PC-3 (cell line): Measurements from ENCODE around the gene RSL1D1.

Source experiments
- CTCF ChIP-seq: fragments of 300-600 bp; sonication (generic); conservative IDR thresholded peaks from 2 replicates; pipeline ENCODE4 v1.5.1; 2017; ENCODE audit warnings: antibody characterized with exemption, low read depth, mild to moderate bottlenecking, low read length
- EZH2 ChIP-seq: fragments of 300-600 bp; sonication (generic); IDR thresholded peaks from one replicate; pipeline ENCODE4 v1.6.1; 2017; ENCODE audit warnings: antibody characterized with exemption, mild to moderate bottlenecking, low read length; ENCODE audit not compliant: unreplicated experiment

- TF ChIP-seq CTCF (no peak), EZH2 (no peak)
Observed at GRCh38 chr16:11876306-11876705, 25.0 kb upstream of the RSL1D1 start.
